ENCODE results near the gene AOPEP.

- TF ChIP-seq CTCF (IDR thresholded peaks at IDR 0.05) (peak in 2 of 7 experiments; percentile 12 to 15), POLR2A (IDR thresholded peaks at IDR 0.05) (peak in 2 of 3 donors; percentile 63 to 74)
These were observed 297.7 kb downstream of the AOPEP start for GRCh38 chr9:95024097-95024671.
